ENCODE results near the gene BCL11B.

DNA sequence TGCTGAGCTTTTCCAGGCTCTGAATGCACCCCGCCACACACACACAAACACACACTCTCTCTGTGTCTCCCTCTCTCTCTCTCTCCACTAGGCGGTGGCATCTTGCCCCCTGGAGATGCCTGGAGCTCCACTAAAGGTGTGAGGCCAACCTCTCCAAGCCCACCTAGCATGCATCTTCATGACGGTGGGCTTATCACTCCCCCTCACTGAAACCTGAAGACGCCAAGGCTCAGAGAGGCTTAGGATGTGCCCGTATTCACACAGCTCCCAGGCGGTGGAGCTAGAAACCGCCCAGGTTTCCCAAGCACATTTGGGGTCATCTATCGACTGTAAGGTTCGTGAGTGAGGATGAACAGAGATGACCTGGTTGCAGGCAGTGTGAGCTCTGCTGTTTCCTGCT lies 42.6 kb upstream of the BCL11B start:
- TF ChIP-seq, protein P1, sequence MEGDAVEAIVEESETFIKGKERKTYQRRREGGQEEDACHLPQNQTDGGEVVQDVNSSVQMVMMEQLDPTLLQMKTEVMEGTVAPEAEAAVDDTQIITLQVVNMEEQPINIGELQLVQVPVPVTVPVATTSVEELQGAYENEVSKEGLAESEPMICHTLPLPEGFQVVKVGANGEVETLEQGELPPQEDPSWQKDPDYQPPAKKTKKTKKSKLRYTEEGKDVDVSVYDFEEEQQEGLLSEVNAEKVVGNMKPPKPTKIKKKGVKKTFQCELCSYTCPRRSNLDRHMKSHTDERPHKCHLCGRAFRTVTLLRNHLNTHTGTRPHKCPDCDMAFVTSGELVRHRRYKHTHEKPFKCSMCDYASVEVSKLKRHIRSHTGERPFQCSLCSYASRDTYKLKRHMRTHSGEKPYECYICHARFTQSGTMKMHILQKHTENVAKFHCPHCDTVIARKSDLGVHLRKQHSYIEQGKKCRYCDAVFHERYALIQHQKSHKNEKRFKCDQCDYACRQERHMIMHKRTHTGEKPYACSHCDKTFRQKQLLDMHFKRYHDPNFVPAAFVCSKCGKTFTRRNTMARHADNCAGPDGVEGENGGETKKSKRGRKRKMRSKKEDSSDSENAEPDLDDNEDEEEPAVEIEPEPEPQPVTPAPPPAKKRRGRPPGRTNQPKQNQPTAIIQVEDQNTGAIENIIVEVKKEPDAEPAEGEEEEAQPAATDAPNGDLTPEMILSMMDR (conservative IDR thresholded peaks at IDR 0.05; ENCODE audit: low read depth, low read length), result no peak
- TF ChIP-seq EZH2 (IDR thresholded peaks at IDR 0.05; ENCODE audit: borderline replicate concordance, low read depth, low read length, poor library complexity, severe bottlenecking), result no peak

Measured in A673 (cell line).